HG02884 (cell line): ENCODE measurements around the gene ATP5PO.
"Not testable (repeated sequence)": the region's sequence is repeated elsewhere in the genome, so short reads cannot be mapped to it uniquely, and the experiment has no call there.

ENCODE experiments used
- ATAC-seq: cut with Tn5 transposase; IDR thresholded peaks from one replicate; pipeline ENCODE4 v1.9.1; 2021; ENCODE audit warnings: mild to moderate bottlenecking, moderate library complexity; ENCODE audit not compliant: unreplicated experiment

ATP5PO gene

GRCh38 chr21:33940881-33941245, 25.3 kb upstream of the ATP5PO start:
- ATAC-seq, result no peak

GRCh38 chr21:33940164-33940880, 24.7 kb upstream of the ATP5PO start:
- no peak for ATAC-seq

GRCh38 chr21:33939226-33939625, 23.6 kb upstream of the ATP5PO start:
- no peak for ATAC-seq

GRCh38 chr21:33938381-33938780, 22.8 kb upstream of the ATP5PO start:
- no peak for ATAC-seq

GRCh38 chr21:33937931-33938339, 22.3 kb upstream of the ATP5PO start:
- ATAC-seq, result no peak

GRCh38 chr21:33937146-33937545, 21.5 kb upstream of the ATP5PO start:
- ATAC-seq, result no peak

- ATAC-seq, result no peak
These were observed 20.9 kb upstream of the ATP5PO start for GRCh38 chr21:33936301-33937038.

GRCh38 chr21:33932731-33933130, 17.1 kb upstream of the ATP5PO start:
- no peak for ATAC-seq

- ATAC-seq, result no peak
These were observed 16.3 kb upstream of the ATP5PO start for GRCh38 chr21:33931799-33932390.

- ATAC-seq, result not testable (repeated sequence)
These were observed 15.6 kb upstream of the ATP5PO start for GRCh38 chr21:33931052-33931798.

- not testable (repeated sequence) for ATAC-seq
These were observed 10.6 kb upstream of the ATP5PO start for GRCh38 chr21:33926248-33926647.

- no peak for ATAC-seq
These were observed 9.1 kb upstream of the ATP5PO start for GRCh38 chr21:33924766-33925100.

GRCh38 chr21:33924079-33924765, 8.6 kb upstream of the ATP5PO start:
- no peak for ATAC-seq

- ATAC-seq, result no peak
These were observed 1.8 kb upstream of the ATP5PO start for GRCh38 chr21:33917421-33917820.

GRCh38 chr21:33916200-33916567, 580 bp upstream of the ATP5PO start:
- ATAC-seq, result no peak

GRCh38 chr21:33914188-33914587, 1.4 kb downstream of the ATP5PO start:
- ATAC-seq, result no peak

- no peak for ATAC-seq
These were observed 5.8 kb downstream of the ATP5PO start for GRCh38 chr21:33909756-33910155.

- ATAC-seq, result no peak
These were observed 6.8 kb downstream of the ATP5PO start for GRCh38 chr21:33908760-33909159.

- ATAC-seq, result no peak
These were observed 11.6 kb downstream of the ATP5PO start for GRCh38 chr21:33904041-33904440.

- ATAC-seq, result no peak
These were observed 13.3 kb downstream of the ATP5PO start for GRCh38 chr21:33902349-33902748.
